Ascending aorta (tissue), 2 donors: ENCODE data around the gene ARHGAP42. TPM values are rescaled to one million over a fixed set of nuclear protein-coding genes. Genes with fewer than 3 reads are reported as not detected.
A peak's percentile ranks its signal among the peaks of the same experiment; 100 is the strongest.

Experiments used
- DNase-seq, 2 donors: peaks; one replicate each; pipeline ENCODE4 v3.0.0-alpha.2; 2019; ENCODE audit warnings: low spot score in 2 of 2
- H3K27ac ChIP-seq, 2 donors: fragments of 200-600 bp; sonication (generic); one replicate each; pipeline ENCODE4 v1.5.1; 2016 to 2017; ENCODE audit warnings: mild to moderate bottlenecking in 1 of 2
- H3K27me3 ChIP-seq: fragments of 200-600 bp; sonication (generic); one replicate; pipeline ENCODE4 v1.5.1; 2017
- H3K36me3 ChIP-seq, 2 donors: fragments of 200-600 bp; sonication (generic); one replicate each; pipeline ENCODE4 v1.5.1; 2016
- H3K4me1 ChIP-seq, 2 donors: fragments of 200-600 bp; sonication (generic); one replicate each; pipeline ENCODE4 v1.5.1; 2016 to 2017; ENCODE audit warnings: mild to moderate bottlenecking in 1 of 2
- H3K4me3 ChIP-seq, 2 donors: fragments of 200-600 bp; sonication (generic); one replicate each; pipeline ENCODE4 v1.5.1; 2016 to 2017; ENCODE audit warnings: mild to moderate bottlenecking in 1 of 2
- H3K9me3 ChIP-seq, 2 donors: fragments of 200-600 bp; sonication (generic); one replicate each; pipeline ENCODE4 v1.5.1; 2016
- CTCF ChIP-seq, 3 experiments: fragments of 200-600 bp in 2 of 3; fragments of 450-650 bp in 1 of 3; sonication (generic) in 2 of 3; IDR thresholded peaks; one replicate each; pipeline ENCODE4 v1.5.1; 2016 to 2019; ENCODE audit warnings: antibody characterized with exemption in 3 of 3, mild to moderate bottlenecking in 1 of 3, moderate library complexity in 1 of 3
- intact Hi-C: fragments of 100-400 bp; cut with DNase I; formaldehyde crosslinking; loops from one replicate; pipeline ENCODE4 v1.15.1; 2023
- total RNA-seq: library from RNA; depleted of rRNA; stranded (reverse); fragments of >200 nt; gene quantifications from one replicate; pipeline ENCODE4 v1.1.0, GENCODE V29; 2016

ARHGAP42 gene
- total RNA-seq, 1 donor from 2014 or later, result 4.7 TPM

DNA sequence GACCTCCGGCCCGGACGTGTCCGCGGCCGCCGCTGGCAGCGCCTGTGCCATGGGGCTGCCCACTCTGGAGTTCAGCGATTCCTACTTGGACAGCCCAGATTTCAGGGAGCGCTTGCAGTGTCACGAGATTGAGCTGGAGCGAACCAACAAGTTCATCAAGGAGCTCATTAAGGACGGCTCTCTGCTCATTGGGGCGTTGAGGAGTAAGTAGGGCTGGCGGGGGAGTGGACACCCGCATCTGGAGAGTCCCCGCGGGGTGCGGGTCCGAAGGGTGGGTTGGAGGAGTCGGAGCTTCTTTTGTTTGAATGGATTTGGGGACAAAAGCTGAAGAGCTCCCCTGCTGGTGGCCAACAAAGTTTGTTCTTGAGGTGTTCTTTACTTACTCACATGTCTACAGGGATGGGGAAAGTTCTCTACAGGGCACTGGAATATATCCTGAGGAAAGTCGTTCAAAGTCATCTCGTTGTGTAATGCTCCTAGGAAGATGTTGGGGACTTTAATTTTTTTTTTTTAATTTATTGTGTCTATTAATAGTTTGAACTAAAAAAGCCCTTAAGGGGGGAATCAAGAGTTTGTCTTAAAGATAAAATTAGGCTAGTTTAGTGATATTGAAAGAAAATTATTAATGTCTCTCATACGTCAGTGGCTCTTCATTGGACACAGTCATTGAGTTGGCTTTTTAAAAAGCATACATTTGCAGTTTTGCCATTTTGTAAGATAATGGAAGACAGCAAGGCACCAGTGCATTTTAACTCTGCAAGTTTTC, 725 bp downstream of the ARHGAP42 start:
- intact Hi-C loops, result loop anchor here (5.0 kb wide), 1 partner anchor 49 kb away; no protein-coding TSS in a partner anchor
- Histone ChIP-seq H3K27ac (peak overlapping the region; percentile 72 to 74), H3K4me3 (peak overlapping the region; percentile 64 to 95), H3K9me3 (no peaks in the 10 kb centered on the region), H3K4me1 (peaks cover 0 to 7% of the 10 kb centered on the region in 2 donors), H3K27me3 (no peaks in the 10 kb centered on the region), H3K36me3 (no peaks in the 10 kb centered on the region)
- TF ChIP-seq CTCF (IDR thresholded peaks at IDR 0.05), result peak; percentile 17 to 63 (median 55)
- DNase-seq, result peak in 1 of 2 donors; percentile 65

- Histone ChIP-seq H3K4me1 (peaks cover 0 to 7% of the 10 kb centered on the region in 2 donors), H3K4me3 (no peak overlapping the region), H3K9me3 (no peaks in the 10 kb centered on the region), H3K27ac (no peak overlapping the region), H3K36me3 (no peaks in the 10 kb centered on the region), H3K27me3 (no peaks in the 10 kb centered on the region)
- no peak for DNase-seq
- intact Hi-C loops, result loop anchor here (5.0 kb wide), 1 partner anchor 48 kb away; no protein-coding TSS in a partner anchor
- TF ChIP-seq CTCF (IDR thresholded peaks at IDR 0.05), result no peak
Observed at GRCh38 chr11:100689141-100689540, 2.1 kb downstream of the ARHGAP42 start.

GRCh38 chr11:100691896-100692653, 5.0 kb downstream of the ARHGAP42 start:
- H3K4me3 ChIP-seq, result no peak overlapping the region
- TF ChIP-seq CTCF (IDR thresholded peaks at IDR 0.05), result no peak
- no peak for DNase-seq
- H3K36me3 ChIP-seq, result no peaks in the 10 kb centered on the region
- H3K4me1 ChIP-seq, result peaks cover 0 to 5% of the 10 kb centered on the region in 2 donors
- no peaks in the 10 kb centered on the region for H3K27me3 ChIP-seq
- no peak overlapping the region for H3K27ac ChIP-seq
- intact Hi-C loops, result no loop called here
- H3K9me3 ChIP-seq, result no peaks in the 10 kb centered on the region

DNA sequence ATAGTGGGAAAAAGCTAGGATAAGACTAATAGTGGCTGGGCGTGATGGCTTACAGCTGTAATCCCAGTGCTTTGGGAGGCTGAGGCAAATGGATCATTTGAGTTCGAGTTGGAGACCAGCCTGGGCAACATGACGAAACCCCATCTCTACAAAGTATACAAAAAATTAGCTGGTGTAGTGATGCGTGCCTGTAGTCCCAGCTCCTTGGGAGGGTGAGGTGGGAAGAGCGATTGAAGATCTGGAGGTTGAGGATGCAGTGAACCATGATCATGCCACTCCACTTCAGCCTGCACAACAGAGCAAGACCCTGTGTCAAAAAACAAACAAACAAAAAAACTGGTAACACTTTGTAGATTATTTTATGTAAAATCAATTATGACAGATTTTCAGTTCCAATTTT, 8.8 kb downstream of the ARHGAP42 start:
- Histone ChIP-seq H3K27ac (no peak overlapping the region), H3K9me3 (no peaks in the 10 kb centered on the region), H3K36me3 (no peaks in the 10 kb centered on the region), H3K27me3 (no peaks in the 10 kb centered on the region), H3K4me1 (no peaks in the 10 kb centered on the region), H3K4me3 (no peak overlapping the region)
- intact Hi-C loops, result no loop called here
- no peak for DNase-seq
- TF ChIP-seq CTCF (IDR thresholded peaks at IDR 0.05), result no peak

DNA sequence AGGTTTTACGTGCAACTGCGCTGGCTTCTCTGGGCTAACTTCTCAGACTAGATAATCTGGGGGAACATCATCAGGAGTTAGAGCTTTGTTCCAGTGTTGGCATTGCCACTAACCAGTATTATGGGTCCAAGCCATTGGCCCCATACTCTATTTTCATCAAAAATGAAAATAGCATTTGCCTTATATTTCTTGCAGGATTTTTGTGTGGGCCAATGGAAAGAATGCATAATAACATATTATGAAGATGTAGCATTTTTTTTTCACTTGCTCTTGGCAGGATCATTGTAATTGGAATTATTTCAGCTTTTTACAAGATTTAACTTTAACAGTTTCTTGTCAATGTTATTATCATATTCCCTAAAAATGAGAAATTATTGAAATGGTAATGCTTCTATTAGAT, 16.1 kb downstream of the ARHGAP42 start:
- Histone ChIP-seq H3K9me3 (no peaks in the 10 kb centered on the region), H3K27me3 (no peaks in the 10 kb centered on the region), H3K36me3 (no peaks in the 10 kb centered on the region), H3K27ac (no peak overlapping the region), H3K4me1 (no peaks in the 10 kb centered on the region), H3K4me3 (no peak overlapping the region)
- intact Hi-C loops, result no loop called here
- no peak for TF ChIP-seq CTCF (IDR thresholded peaks at IDR 0.05)
- DNase-seq, result no peak
